WTC11 (cell line): ENCODE data around the gene TRAPPC8. TPM values are rescaled to one million over a fixed set of nuclear protein-coding genes. Genes with fewer than 3 reads are reported as not detected.
A peak's percentile ranks its signal among the peaks of the same experiment; 100 is the strongest.
"Not testable (repeated sequence)": the region's sequence is repeated elsewhere in the genome, so short reads cannot be mapped to it uniquely, and the experiment has no call there.

Source experiments
- ATAC-seq: fragments of 200-7000 bp; cut with Tn5 transposase; 2 replicates; pipeline ENCODE4 v1.10.0; 2021; ENCODE audit warnings: mild to moderate bottlenecking, moderate library complexity
- CTCF ChIA-PET: fragments of 300-600 bp; sonication (Branson Sonifier 250); formaldehyde crosslinking; loops from one replicate; lab custom pipeline; 2021; ENCODE audit warnings: antibody characterized with exemption; lab: Charles Lee
- POLR2A ChIA-PET: fragments of 350-600 bp; sonication (Branson Sonifier 250); formaldehyde crosslinking; loops from one replicate; lab custom pipeline; 2021; ENCODE audit warnings: antibody characterized with exemption; lab: Charles Lee
- DNase-seq: peaks from one replicate; pipeline ENCODE4 v3.0.0; 2021; ENCODE audit warnings: low spot score
- H3K27ac Mint-ChIP-seq: 2 replicates; pipeline ENCODE4 v1.8.0; 2021; ENCODE audit warnings: mixed read lengths
- H3K27me3 Mint-ChIP-seq: 2 replicates; pipeline ENCODE4 v1.8.0; 2021; ENCODE audit warnings: low read depth, mild to moderate bottlenecking, moderate library complexity, mixed read lengths
- H3K36me3 Mint-ChIP-seq: 2 replicates; pipeline ENCODE4 v1.8.0; 2021; ENCODE audit warnings: mixed read lengths
- H3K4me1 Mint-ChIP-seq: 2 replicates; pipeline ENCODE4 v1.8.0; 2022; ENCODE audit warnings: mixed read lengths
- H3K4me3 Mint-ChIP-seq: 2 replicates; pipeline ENCODE4 v1.8.0; 2021; ENCODE audit warnings: mild to moderate bottlenecking, moderate library complexity, mixed read lengths
- H3K9me3 Mint-ChIP-seq: 2 replicates; pipeline ENCODE4 v1.8.0; 2021; ENCODE audit warnings: mixed read lengths
- AFF4 ChIP-seq: sonication (generic); formaldehyde crosslinking; IDR thresholded peaks from 2 replicates; pipeline ENCODE4 v1.8.1; 2023; ENCODE audit warnings: mild to moderate bottlenecking, missing genetic modification reagents, borderline replicate concordance
- ATF3 ChIP-seq: sonication (generic); formaldehyde crosslinking; conservative IDR thresholded peaks from 2 replicates; pipeline ENCODE4 v1.8.1; 2022; ENCODE audit warnings: mild to moderate bottlenecking, missing genetic modification reagents
- CREB1 ChIP-seq: sonication (generic); formaldehyde crosslinking; IDR thresholded peaks from 2 replicates; pipeline ENCODE4 v1.8.0; 2023; ENCODE audit warnings: mild to moderate bottlenecking, missing genetic modification reagents
- FOXK1 ChIP-seq: sonication (generic); formaldehyde crosslinking; IDR thresholded peaks from 2 replicates; pipeline ENCODE4 v1.8.0; 2022; ENCODE audit warnings: mild to moderate bottlenecking, moderate library complexity, missing genetic modification reagents
- GABPB1 ChIP-seq: sonication (generic); formaldehyde crosslinking; IDR thresholded peaks from 2 replicates; pipeline ENCODE4 v1.8.1; 2023; ENCODE audit warnings: mild to moderate bottlenecking, missing genetic modification reagents
- HMGA2 ChIP-seq: fragments of 250-450 bp; sonication (Bioruptor Pico); IDR thresholded peaks from 2 replicates; pipeline ENCODE4 v1.4.0; 2021; ENCODE audit warnings: mild to moderate bottlenecking, moderate library complexity
- IRF2 ChIP-seq: sonication (generic); formaldehyde crosslinking; IDR thresholded peaks from 2 replicates; pipeline ENCODE4 v1.8.0; 2022; ENCODE audit warnings: low read depth, missing genetic modification reagents, borderline replicate concordance
- RORB ChIP-seq: fragments of 250-450 bp; sonication (Bioruptor Pico); IDR thresholded peaks from 2 replicates; pipeline ENCODE4 v1.9.0; 2021; ENCODE audit warnings: mild to moderate bottlenecking
- SMAD4 ChIP-seq: sonication (generic); formaldehyde crosslinking; IDR thresholded peaks from 2 replicates; pipeline ENCODE4 v1.8.0; 2022; ENCODE audit warnings: mild to moderate bottlenecking, missing genetic modification reagents
- USF1 ChIP-seq: sonication (generic); formaldehyde crosslinking; IDR thresholded peaks from 2 replicates; pipeline ENCODE4 v1.8.0; 2022; ENCODE audit warnings: mild to moderate bottlenecking, missing genetic modification reagents
- ZNF396 ChIP-seq: fragments of 250-450 bp; sonication (Bioruptor Pico); IDR thresholded peaks from 2 replicates; pipeline ENCODE4 v1.8.0; 2021; ENCODE audit warnings: mild to moderate bottlenecking, moderate library complexity, borderline replicate concordance
- ZNF416 ChIP-seq: fragments of 250-450 bp; sonication (Bioruptor Pico); IDR thresholded peaks from 2 replicates; pipeline ENCODE4 v1.9.0; 2021; ENCODE audit warnings: mild to moderate bottlenecking, inconsistent platforms
- total RNA-seq: library from RNA; stranded (reverse); gene quantifications from 3 replicates; pipeline ENCODE4 v1.2.3, GENCODE V29; 2021
- TF ChIP-seq, protein P1 (sequence below): fragments of 250-450 bp; sonication (Bioruptor Pico); IDR thresholded peaks from 2 replicates; pipeline ENCODE4 v1.9.0; 2021; ENCODE audit warnings: mild to moderate bottlenecking
- TF ChIP-seq, protein P2 (sequence below): fragments of 250-450 bp; sonication (Bioruptor Pico); IDR thresholded peaks from 2 replicates; pipeline ENCODE4 v1.9.0; 2021; ENCODE audit warnings: mild to moderate bottlenecking, borderline replicate concordance
- TF ChIP-seq, protein P3 (sequence below): fragments of 250-450 bp; sonication (Bioruptor Pico); conservative IDR thresholded peaks from 2 replicates; pipeline ENCODE4 v1.9.0; 2021; ENCODE audit warnings: mild to moderate bottlenecking
- TF ChIP-seq, protein P4 (sequence below): sonication (generic); formaldehyde crosslinking; IDR thresholded peaks from 2 replicates; pipeline ENCODE4 v1.8.1; 2022; ENCODE audit warnings: missing genetic modification reagents, borderline replicate concordance

TRAPPC8 gene
- total RNA-seq, 1 experiment from 2014 or later = 56.3 TPM

DNA sequence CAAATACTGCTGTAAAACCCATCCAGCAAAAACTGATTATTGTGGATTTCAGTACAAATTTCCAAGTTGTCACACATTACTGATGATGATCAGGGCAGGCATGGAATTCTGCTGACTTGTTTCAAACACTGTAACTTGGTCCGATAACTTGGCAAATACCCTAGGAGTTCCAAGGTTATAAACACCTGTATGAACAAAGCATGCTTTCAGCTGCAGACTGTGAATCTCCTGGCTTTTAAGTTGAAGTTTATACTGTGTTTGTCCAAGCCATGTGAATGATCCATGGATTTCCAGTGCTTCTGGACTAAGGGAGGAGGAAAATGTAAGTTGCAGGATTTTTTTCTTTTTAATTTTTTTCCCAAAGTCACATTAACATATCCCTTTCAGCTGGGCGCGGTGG lies 112.2 kb downstream of the TRAPPC8 start (continued):
- TF ChIP-seq, protein P1, sequence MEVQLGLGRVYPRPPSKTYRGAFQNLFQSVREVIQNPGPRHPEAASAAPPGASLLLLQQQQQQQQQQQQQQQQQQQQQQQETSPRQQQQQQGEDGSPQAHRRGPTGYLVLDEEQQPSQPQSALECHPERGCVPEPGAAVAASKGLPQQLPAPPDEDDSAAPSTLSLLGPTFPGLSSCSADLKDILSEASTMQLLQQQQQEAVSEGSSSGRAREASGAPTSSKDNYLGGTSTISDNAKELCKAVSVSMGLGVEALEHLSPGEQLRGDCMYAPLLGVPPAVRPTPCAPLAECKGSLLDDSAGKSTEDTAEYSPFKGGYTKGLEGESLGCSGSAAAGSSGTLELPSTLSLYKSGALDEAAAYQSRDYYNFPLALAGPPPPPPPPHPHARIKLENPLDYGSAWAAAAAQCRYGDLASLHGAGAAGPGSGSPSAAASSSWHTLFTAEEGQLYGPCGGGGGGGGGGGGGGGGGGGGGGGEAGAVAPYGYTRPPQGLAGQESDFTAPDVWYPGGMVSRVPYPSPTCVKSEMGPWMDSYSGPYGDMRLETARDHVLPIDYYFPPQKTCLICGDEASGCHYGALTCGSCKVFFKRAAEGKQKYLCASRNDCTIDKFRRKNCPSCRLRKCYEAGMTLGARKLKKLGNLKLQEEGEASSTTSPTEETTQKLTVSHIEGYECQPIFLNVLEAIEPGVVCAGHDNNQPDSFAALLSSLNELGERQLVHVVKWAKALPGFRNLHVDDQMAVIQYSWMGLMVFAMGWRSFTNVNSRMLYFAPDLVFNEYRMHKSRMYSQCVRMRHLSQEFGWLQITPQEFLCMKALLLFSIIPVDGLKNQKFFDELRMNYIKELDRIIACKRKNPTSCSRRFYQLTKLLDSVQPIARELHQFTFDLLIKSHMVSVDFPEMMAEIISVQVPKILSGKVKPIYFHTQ (CRISPR knock-in tag) = no peak
- no peak for TF ChIP-seq RORB (CRISPR knock-in tag)
- no peak for TF ChIP-seq ZNF416 (CRISPR knock-in tag)
- TF ChIP-seq, all 79 proteins: peak for 0

DNA sequence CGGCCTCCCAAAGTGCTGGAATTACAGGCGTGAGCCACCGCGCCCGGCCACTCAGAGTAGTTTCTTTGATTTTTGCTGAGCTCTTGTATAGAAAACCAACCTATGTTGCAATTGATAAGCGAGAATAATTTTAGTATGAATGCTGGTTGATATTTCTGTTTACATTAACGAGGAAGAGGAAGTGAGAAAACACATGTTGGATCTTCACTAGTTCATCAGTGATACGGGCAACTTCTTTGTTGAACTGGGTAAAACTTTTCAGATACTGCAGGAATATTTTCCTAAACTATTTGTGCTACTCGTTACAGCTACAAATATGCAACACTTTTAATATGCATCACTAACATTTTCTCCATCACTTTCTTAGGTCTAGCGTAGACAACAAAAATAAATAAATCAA lies 114.3 kb downstream of the TRAPPC8 start:
- CTCF ChIA-PET = no interaction called here
- peaks cover 43% of the 10 kb centered on the region for H3K4me1 Mint-ChIP-seq

GRCh38 chr18:31826673-31827325 lies 116.1 kb downstream of the TRAPPC8 start:
- POLR2A ChIA-PET = interaction anchor here (1.0 to 1.4 kb wide), 2 partner anchors 116 kb away, joined by 3 to 7 read pairs; partner anchors contain the start of gene TRAPPC8
- ATAC-seq = peak; percentile 23
- Mint-ChIP-seq H3K4me1 (peaks cover 45% of the 10 kb centered on the region), H3K36me3 (peaks cover 39% of the 10 kb centered on the region), H3K4me3 (peak overlapping the region; percentile 40; the same call in 1 of the 2 replicates), H3K27ac (peak overlapping the region; percentile 99), H3K9me3 (peaks cover 18% of the 10 kb centered on the region)
- CTCF ChIA-PET = interaction anchor here (2.2 kb wide), 1 partner anchor 271 kb away, joined by 7 read pairs; no protein-coding TSS in a partner anchor
- TF ChIP-seq USF1 (CRISPR knock-in tag) = 0 out of 2 replicates have a peak, but pooled peaks have one; percentile 29
- 0 out of 2 replicates have a peak, but pooled peaks have one; percentile 19 for TF ChIP-seq AFF4 (CRISPR knock-in tag)
- TF ChIP-seq, protein P2, sequence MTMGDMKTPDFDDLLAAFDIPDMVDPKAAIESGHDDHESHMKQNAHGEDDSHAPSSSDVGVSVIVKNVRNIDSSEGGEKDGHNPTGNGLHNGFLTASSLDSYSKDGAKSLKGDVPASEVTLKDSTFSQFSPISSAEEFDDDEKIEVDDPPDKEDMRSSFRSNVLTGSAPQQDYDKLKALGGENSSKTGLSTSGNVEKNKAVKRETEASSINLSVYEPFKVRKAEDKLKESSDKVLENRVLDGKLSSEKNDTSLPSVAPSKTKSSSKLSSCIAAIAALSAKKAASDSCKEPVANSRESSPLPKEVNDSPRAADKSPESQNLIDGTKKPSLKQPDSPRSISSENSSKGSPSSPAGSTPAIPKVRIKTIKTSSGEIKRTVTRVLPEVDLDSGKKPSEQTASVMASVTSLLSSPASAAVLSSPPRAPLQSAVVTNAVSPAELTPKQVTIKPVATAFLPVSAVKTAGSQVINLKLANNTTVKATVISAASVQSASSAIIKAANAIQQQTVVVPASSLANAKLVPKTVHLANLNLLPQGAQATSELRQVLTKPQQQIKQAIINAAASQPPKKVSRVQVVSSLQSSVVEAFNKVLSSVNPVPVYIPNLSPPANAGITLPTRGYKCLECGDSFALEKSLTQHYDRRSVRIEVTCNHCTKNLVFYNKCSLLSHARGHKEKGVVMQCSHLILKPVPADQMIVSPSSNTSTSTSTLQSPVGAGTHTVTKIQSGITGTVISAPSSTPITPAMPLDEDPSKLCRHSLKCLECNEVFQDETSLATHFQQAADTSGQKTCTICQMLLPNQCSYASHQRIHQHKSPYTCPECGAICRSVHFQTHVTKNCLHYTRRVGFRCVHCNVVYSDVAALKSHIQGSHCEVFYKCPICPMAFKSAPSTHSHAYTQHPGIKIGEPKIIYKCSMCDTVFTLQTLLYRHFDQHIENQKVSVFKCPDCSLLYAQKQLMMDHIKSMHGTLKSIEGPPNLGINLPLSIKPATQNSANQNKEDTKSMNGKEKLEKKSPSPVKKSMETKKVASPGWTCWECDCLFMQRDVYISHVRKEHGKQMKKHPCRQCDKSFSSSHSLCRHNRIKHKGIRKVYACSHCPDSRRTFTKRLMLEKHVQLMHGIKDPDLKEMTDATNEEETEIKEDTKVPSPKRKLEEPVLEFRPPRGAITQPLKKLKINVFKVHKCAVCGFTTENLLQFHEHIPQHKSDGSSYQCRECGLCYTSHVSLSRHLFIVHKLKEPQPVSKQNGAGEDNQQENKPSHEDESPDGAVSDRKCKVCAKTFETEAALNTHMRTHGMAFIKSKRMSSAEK (CRISPR knock-in tag) = peak; percentile 45; the same call in 1 of the 2 replicates
- TF ChIP-seq CREB1 (CRISPR knock-in tag) = peak; percentile 40; the same call in 1 of the 2 replicates
- not testable (repeated sequence) for H3K27me3 Mint-ChIP-seq
- peak; percentile 48 for DNase-seq

More for the DNA sequence above, 114.3 kb downstream of the TRAPPC8 start:
- Mint-ChIP-seq H3K36me3 (peaks cover 38% of the 10 kb centered on the region), H3K4me3 (no peak overlapping the region), H3K9me3 (peaks cover 18% of the 10 kb centered on the region), H3K27ac (peak overlapping the region; percentile 72; the same call in 1 of the 2 replicates), H3K27me3 (no peaks in the 10 kb centered on the region)
- TF ChIP-seq FOXK1 (CRISPR knock-in tag) (no peak), ZNF396 (no peak), IRF2 (CRISPR knock-in tag) (no peak), GABPB1 (CRISPR knock-in tag) (no peak), ATF3 (CRISPR knock-in tag) (no peak), HMGA2 (CRISPR knock-in tag) (no peak), SMAD4 (CRISPR knock-in tag) (no peak)
- TF ChIP-seq, protein P3, sequence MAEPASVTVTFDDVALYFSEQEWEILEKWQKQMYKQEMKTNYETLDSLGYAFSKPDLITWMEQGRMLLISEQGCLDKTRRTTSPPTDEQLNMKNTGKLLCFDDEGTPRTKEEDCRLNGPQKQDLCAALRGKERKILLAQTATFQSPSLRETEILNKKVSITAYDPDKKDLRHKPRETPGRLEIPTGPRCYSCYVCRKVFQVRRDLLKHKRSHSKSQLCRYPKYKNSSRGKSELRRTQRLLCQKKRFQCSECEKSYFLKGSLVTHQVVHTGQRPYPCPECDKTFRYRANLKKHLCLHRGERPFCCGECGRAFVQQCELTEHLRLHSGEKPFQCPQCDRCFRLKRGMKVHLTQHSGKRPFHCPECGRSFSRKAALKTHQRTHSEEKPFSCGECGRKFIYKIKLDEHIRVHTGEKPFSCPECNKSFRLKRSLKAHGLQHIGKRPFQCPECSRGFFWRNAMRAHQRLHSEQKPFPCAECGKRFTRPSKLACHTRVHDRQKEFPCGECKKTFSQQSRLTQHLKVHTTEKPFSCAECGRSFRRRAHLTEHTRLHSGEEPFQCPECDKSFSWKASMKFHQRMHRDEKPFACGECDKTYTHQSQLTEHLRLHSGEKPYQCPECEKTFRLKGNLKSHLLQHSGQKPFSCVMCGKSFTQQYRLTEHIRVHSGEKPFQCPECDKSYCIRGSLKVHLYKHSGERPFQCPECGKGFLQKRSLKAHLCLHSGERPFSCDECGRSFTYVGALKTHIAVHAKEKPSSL (CRISPR knock-in tag) = no peak
- TF ChIP-seq, protein P4, sequence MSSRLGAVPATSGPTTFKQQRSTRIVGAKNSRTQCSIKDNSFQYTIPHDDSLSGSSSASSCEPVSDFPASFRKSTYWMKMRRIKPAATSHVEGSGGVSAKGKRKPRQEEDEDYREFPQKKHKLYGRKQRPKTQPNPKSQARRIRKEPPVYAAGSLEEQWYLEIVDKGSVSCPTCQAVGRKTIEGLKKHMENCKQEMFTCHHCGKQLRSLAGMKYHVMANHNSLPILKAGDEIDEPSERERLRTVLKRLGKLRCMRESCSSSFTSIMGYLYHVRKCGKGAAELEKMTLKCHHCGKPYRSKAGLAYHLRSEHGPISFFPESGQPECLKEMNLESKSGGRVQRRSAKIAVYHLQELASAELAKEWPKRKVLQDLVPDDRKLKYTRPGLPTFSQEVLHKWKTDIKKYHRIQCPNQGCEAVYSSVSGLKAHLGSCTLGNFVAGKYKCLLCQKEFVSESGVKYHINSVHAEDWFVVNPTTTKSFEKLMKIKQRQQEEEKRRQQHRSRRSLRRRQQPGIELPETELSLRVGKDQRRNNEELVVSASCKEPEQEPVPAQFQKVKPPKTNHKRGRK = no peak
- POLR2A ChIA-PET = interaction anchor here (0.9 kb wide), 1 partner anchor 115 kb away, joined by 3 read pairs; no protein-coding TSS in a partner anchor
- no peak for DNase-seq
- no peak for ATAC-seq
